Glomerular visceral epithelial cell (primary cell): ENCODE results near the gene CSTA.
A peak's percentile ranks its signal among the peaks of the same experiment; 100 is the strongest.

ENCODE experiments used
- DNase-seq: peaks from one replicate; pipeline ENCODE4 v3.0.0-alpha.2; 2016; ENCODE audit errors: extremely low spot score

The CSTA gene

DNA sequence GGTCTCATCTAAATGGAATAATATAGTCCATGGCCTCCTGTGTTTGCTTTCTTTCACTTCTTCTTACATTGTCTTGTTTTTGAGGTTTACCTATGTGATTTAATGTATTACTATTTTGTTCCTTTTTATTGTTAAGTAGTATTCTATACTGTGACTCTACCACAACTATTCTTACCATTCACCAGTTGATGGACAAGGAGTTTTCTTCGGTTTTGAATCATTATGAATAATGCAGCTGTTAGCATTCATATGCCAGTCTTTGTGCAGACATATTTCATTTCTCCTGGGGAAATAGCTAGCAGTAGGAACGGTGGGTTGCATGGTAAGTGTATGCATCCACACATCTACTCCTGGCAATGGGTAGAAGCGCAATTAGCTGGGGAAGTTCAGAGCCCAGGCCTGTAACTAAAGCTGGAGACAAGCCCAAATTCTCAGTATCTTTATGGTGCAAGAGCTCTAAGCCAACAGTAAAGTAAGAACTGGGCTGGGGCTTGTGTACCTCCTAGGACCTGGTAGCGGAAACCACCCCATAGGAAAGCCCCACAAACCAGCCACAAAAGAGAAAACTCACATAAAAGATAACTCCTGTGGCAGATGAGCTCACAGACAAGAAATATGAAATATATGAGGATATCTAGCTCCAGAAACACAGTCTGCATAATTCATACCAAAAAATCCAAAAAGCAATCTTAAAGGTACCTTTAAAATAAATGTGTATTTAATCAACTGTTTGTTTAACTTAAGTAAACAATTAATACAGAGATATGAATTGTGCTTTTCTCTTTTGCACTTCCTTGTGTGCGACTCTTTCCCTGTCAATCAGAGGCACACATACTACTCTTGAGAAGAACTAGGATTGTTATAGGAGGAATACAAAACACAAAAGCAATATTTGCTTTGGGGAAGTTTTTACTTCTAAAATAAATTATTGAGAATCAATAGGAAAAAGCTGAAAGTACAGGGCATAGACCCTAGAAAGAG lies 2.7 kb upstream of the CSTA start:
- DNase-seq = no peak

- DNase-seq = no peak
These were observed 721 bp downstream of the CSTA start for GRCh38 chr3:122325769-122326168.

DNA sequence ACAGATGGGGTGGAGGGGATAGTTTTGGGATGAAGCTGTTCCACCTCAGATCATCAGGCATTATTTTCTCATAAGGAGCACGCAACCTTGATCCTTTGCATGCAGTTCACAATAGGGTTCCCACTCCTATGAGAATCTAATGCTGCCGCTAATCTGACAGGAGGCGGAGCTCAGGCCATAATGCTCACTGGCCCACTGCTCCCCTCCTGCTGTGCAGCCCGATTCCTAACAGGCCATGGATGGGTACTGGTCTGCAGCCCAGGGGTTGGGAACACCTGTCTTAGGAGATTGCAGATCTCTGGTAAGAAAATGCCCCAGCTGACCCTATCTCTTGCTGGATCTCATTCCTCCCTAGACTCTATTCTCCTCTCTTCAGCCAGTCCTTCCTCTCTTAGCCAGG lies 6.8 kb downstream of the CSTA start:
- DNase-seq = no peak

DNA sequence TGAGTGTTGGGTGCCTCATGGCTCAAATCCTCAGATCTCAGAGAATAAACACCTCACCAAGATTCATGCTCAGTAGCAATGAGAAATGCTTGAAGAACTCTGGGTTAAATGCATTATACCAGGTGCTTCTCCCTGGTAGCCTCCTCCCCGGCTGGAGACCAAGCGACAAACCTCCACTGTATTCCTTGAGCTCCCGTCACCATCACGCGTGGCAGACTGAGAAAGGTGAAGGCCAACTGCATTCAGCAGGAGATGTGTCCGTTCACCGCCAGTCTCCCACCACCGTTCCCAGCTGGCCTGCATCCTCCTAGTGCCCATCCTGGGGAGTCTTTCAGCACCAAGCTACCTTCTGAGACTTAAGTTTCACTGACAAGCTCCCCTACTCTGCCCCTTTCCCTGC lies 7.5 kb downstream of the CSTA start:
- no peak for DNase-seq

DNA sequence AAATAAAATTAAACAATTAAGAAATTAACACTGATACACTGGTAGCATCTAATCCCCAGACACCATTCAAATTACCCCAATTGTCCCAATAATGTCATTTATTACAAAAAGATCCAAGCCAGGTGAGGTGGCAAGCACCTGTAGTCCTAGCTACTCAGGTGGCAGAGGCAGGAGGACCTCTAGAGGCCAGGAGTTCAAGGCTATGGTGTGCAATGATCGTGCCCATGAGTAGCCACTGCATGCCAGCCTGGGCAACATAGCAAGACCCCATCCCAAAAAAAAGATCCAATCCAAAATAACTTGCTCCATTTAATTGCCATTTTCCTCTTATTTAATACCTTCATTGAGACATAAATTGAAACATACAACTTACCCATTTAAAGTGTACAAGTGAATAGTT lies 17.8 kb downstream of the CSTA start:
- no peak for DNase-seq

DNA sequence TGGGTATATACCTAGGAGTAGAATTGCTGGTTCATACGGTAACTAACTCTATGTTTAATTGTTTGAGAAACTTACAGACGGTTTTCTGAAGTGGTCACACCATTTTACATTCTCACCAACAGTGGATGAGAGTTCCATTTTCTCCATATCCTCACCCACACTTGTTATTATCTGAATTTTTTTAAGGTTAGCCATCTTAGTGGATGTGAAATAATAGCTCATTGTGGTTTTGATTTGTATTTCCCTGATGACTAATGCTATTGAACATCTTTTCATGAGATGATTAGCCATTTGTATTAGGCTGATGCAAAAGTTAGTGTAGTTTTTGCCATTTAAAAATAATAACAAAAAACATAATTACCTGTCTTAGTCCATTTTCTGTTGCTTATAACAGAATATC lies 18.6 kb downstream of the CSTA start:
- no peak for DNase-seq

DNA sequence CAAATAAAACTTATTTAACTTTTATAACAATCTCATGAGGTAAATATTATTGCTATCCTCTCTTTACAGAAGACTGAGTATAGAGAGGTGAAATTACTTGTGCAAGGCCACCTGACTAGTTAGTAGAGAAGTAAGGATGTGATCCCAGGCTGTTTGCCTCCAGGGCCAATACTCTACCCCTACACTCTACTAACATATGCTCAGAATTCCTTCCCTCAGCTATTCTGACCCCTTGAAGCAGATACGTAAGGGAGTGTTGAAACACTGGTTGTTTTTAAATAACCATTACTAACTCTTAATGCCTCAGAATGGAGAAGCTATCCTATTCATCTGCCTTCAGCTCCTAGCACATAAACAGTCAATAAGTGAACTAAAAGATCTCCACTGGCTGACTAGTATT lies 24.1 kb downstream of the CSTA start:
- no peak for DNase-seq

DNA sequence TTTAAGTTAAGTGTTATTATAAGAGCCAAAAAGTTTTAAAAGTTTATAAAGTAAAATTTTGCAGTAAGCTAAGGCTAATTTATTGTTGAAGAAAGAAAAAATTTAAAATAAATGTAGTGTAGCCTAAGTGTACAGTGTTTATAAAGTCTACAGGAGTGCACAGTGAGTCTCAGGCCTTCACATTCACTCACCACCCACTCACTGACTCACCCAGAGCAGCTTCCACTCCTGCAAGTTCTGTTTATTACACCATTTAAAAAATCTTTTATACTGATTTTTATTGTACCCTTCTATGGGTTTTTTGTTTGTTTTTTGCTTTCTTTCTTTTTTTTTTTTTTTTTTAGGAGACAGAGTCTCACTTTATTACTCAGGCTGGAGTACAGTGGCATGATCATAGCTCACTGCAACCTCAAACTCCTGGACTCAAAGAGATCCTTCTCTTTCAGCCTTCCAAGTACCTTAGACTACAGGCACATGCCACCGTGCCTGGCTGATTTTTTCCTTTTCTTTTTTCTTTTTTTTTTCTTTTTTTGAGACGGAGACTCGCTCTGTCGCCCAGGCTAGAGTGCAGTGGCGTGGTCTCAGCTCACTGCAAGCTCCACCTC lies 25.9 kb downstream of the CSTA start:
- DNase-seq = no peak

DNA sequence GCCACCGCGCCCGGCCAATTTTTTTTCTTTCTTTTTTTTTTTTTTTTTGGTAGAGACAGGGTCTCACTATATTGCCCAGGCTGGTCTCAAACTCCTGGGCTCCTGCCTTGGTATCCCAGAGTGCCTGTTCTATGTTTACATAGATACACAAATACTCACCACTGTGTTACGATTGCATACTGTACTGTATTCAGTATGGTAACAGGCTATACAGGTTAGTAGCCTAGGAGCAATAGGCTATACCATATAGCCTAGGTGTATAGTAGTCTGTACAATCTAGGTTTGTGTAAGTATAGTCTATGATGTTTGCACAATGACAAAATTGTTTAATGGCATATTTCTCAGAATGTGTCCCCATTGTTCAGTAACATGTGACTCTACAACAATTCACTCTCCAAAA lies 26.6 kb downstream of the CSTA start:
- DNase-seq = no peak

- DNase-seq = no peak
These were observed 28.2 kb downstream of the CSTA start for GRCh38 chr3:122353215-122353614.

DNA sequence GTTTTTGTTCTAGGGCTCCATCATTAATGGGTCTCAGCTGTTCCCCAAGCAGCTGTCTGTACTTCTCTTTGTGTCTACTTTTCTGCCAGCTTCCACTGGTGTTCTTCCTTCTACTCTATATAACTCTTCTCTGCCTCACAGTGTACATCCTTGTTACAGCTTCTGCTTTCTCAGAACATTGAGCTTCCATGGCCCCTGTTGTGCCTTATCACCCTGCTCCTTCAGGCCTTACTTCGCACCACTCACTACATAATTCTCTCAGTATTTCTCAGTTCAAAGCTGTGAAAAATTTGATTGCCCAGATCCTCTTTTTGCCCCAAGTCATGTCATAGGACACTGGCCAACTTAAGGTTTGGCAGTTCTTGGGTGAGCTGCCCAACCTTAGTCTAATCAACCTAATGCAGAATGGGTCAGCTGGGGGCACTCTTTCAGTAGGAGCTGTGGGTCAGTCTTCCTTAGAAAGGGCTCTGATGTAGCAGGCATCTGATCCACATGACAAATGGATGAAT lies 28.9 kb downstream of the CSTA start:
- DNase-seq = no peak

- DNase-seq = no peak
These were observed 30.6 kb downstream of the CSTA start for GRCh38 chr3:122355612-122356011.

DNA sequence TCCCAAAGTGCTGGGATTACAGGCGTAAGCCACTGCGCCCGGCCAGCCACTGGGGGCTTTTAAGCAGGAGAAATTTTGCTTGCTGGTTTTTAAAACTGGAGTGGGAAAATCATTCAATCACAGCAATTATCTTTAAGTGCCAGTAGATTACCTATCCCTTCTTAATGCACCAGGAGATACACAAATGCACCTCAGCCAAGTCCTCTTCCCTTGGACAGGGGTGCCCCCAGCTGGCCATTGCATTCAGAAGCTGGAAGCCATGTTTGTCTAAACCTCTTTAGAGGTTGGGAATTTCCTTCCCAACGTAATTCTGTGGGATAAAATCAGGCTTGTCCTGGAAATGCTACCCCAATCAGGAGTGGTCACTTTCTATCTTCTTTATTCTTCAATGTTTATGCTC lies 31.4 kb downstream of the CSTA start:
- peak; percentile 1 for DNase-seq

DNA sequence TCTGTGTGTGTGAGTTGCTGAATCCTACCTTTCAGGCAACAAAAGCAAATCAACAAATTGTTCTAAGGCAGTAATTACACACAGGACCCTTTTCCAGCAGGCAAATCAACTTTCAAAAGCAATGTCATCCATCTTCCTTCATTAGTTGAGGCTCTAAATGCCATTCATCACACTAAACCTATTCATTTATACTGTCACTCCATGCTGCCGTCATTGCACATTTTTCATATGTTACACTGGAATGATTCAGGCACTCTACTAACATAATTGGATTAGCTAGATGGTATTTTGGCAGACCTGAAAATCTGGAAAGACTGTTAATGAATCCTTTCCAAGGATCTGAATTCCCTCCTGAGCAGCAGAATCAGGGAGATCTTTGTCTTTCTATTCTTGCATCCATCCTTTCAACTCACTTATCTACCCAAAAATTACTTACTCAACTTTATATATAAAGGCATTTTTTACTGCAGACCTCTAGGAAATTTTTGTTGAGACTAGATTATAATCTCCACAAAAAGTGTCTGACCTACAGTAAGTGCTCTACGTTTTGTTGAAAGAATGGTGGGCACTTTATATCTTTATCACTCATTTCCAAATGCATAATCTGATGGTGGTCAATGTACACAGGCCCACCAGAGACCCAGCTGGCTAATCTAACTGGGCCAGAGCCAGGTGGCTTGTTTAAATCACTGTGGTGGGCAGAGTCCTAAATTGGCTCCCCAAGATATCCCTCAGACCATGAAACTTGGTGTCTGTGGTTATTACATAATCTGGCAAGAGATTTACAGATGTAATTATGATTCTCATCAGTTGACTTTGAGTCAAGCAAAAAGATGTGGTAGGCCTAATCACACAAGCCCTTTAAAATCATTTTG lies 33.0 kb downstream of the CSTA start:
- no peak for DNase-seq

DNA sequence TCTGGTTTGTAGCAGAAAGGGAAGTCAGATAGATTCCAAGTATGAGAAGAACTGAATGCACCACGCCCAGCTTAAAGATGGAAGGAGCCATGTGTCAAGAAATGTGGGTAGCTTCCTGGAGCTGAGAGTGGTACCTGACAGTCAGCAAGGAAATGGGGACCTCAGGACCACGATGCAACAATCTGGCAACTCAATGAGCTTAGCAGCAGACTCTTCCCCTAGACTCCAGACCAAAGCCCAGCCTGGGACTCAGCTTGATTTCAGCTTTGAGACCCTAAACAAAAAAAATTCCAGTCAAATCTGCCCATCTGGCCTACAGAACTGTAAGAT lies 33.6 kb downstream of the CSTA start:
- no peak for DNase-seq

GRCh38 chr3:122362026-122362425 lies 37.0 kb downstream of the CSTA start:
- no peak for DNase-seq

GRCh38 chr3:122364490-122364889 lies 39.4 kb downstream of the CSTA start:
- no peak for DNase-seq

GRCh38 chr3:122365073-122365472 lies 40.0 kb downstream of the CSTA start:
- DNase-seq = no peak

DNA sequence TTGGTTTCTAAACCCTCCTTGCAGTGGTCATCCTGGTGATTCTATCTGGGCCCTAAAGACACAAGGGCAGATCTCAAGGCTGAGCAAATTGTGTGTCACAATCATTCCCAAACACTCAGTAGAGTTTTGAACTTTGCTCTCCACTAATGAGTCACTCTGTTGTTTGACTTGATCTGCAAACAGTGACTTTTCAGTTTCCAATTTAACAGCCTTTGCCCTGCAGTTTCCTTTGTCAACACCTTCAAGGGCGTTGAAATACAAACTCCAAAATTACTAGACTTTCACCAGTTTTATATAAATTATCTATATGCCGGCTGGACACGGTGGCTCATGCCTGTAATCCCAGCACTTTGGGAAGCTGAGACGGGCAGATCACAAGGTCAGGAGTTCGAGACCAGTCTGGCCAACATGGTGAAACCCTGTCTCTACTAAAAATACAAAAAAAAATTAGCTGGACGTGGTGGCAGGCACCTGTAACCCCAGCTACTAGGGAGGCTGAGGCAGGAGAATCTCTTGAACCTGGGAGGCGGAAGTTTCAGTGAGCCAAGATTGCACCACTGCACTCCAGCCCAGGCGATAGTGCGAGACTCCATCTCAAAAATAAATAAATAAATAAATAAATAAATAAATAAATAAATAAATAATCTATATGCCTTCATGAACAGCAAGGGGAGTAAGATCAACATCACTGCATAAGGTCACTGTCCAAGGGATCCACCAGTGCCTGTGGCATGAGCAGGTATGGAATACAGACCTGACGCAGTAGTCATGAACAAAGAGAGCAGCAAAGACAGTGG lies 40.7 kb downstream of the CSTA start:
- DNase-seq = peak; percentile 5

DNA sequence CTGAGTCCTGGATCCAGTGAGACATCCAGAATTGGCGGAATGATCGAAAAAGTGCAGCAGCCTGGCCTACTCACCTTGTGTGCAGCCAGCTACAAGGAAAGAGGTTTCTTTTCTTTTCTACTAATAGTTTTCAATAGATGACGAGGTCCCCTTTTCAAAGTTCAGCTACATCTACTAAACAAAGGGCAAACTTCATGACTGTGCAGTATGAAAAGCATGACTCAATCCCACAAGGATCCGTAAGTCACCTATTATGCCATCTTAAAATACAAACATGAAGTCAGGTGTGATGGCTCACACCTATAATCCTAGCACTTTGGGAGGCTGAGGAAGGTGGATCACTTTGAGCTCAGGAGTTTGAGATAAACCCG lies 41.3 kb downstream of the CSTA start:
- no peak for DNase-seq

- no peak for DNase-seq
These were observed 49.0 kb downstream of the CSTA start for GRCh38 chr3:122374034-122374433.

GRCh38 chr3:122377975-122378374 lies 52.9 kb downstream of the CSTA start:
- no peak for DNase-seq
